ENCODE results near the gene PARD6A.

PARD6A gene

GRCh38 chr16:67651039-67651438 is 9.7 kb upstream of the PARD6A start:
- no peaks in the 10 kb centered on the region for H3K27me3 ChIP-seq
- no peaks in the 10 kb centered on the region for H3K36me3 ChIP-seq

GRCh38 chr16:67651847-67652246 is 8.9 kb upstream of the PARD6A start:
- Histone ChIP-seq H3K36me3 (peaks cover 4% of the 10 kb centered on the region), H3K4me3 (ENCODE audit: low read depth in 1 of 2, low read length in 1 of 2) (no peak overlapping the region), H3K4me1 (ENCODE audit: control insufficient read depth in 1 of 2, insufficient read depth in 1 of 2, low read depth in 1 of 2, low read length in 1 of 2) (no peaks in the 10 kb centered on the region), H3K9me3 (no peaks in the 10 kb centered on the region), H3K27ac (no peak overlapping the region), H3K27me3 (no peaks in the 10 kb centered on the region)
- TF ChIP-seq, protein P1, sequence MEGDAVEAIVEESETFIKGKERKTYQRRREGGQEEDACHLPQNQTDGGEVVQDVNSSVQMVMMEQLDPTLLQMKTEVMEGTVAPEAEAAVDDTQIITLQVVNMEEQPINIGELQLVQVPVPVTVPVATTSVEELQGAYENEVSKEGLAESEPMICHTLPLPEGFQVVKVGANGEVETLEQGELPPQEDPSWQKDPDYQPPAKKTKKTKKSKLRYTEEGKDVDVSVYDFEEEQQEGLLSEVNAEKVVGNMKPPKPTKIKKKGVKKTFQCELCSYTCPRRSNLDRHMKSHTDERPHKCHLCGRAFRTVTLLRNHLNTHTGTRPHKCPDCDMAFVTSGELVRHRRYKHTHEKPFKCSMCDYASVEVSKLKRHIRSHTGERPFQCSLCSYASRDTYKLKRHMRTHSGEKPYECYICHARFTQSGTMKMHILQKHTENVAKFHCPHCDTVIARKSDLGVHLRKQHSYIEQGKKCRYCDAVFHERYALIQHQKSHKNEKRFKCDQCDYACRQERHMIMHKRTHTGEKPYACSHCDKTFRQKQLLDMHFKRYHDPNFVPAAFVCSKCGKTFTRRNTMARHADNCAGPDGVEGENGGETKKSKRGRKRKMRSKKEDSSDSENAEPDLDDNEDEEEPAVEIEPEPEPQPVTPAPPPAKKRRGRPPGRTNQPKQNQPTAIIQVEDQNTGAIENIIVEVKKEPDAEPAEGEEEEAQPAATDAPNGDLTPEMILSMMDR (IDR thresholded peaks at IDR 0.05), result no peak

More at GRCh38 chr16:67651039-67651438, 9.7 kb upstream of the PARD6A start:
- Histone ChIP-seq H3K9me3 (no peaks in the 10 kb centered on the region), H3K27ac (no peak overlapping the region), H3K4me3 (ENCODE audit: low read depth in 1 of 2, low read length in 1 of 2) (no peak overlapping the region), H3K4me1 (ENCODE audit: control insufficient read depth in 1 of 2, insufficient read depth in 1 of 2, low read depth in 1 of 2, low read length in 1 of 2) (no peaks in the 10 kb centered on the region)
- TF ChIP-seq, protein P1 (IDR thresholded peaks at IDR 0.05), result no peak

DNA sequence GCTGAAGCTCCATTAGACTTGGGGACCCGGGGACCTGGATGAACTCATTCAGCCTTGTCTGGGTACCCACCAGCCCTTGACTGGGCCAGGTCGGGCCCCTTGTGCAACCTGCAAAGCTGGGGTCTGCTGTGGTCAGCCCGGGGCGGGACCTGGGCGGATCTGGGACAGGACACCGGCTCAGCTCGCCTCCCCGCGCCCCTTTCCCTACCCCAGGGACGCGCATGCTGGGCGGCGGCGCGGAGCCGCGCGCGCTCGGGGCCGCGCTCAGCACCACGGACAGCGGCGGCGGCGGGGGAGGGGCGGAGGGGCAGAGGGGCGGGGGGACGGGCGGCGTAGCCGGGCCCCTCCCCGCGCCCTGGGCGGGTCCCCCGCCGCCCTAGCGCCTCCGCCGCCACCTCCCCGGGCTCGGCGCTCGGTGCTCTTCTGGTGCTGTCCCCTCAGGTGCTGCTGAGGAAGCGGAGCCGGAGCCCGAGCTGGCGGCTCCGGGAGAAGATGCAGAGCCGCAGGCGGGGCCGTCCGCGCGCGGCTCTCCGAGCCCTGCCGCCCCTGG is 8.1 kb upstream of the PARD6A start:
- Histone ChIP-seq H3K4me1 (ENCODE audit: control insufficient read depth in 1 of 2, insufficient read depth in 1 of 2, low read depth in 1 of 2, low read length in 1 of 2) (no peaks in the 10 kb centered on the region), H3K36me3 (peaks cover 9% of the 10 kb centered on the region), H3K9me3 (no peaks in the 10 kb centered on the region), H3K27ac (no peak overlapping the region), H3K4me3 (ENCODE audit: low read depth in 1 of 2, low read length in 1 of 2) (no peak overlapping the region), H3K27me3 (no peaks in the 10 kb centered on the region)
- TF ChIP-seq, protein P1 (IDR thresholded peaks at IDR 0.05), result no peak

GRCh38 chr16:67653128-67653788 is 7.5 kb upstream of the PARD6A start:
- no peaks in the 10 kb centered on the region for H3K4me1 ChIP-seq (ENCODE audit: control insufficient read depth in 1 of 2, insufficient read depth in 1 of 2, low read depth in 1 of 2, low read length in 1 of 2)
- no peak overlapping the region for H3K4me3 ChIP-seq (ENCODE audit: low read depth in 1 of 2, low read length in 1 of 2)
- peaks cover 15% of the 10 kb centered on the region for H3K36me3 ChIP-seq
- TF ChIP-seq, protein P1 (IDR thresholded peaks at IDR 0.05), result no peak
- no peaks in the 10 kb centered on the region for H3K9me3 ChIP-seq
- H3K27me3 ChIP-seq, result no peaks in the 10 kb centered on the region
- no peak overlapping the region for H3K27ac ChIP-seq

- Histone ChIP-seq H3K4me1 (ENCODE audit: control insufficient read depth in 1 of 2, insufficient read depth in 1 of 2, low read depth in 1 of 2, low read length in 1 of 2) (peaks cover 4% of the 10 kb centered on the region in 2 experiments), H3K4me3 (ENCODE audit: low read depth in 1 of 2, low read length in 1 of 2) (no peak overlapping the region), H3K9me3 (no peaks in the 10 kb centered on the region), H3K27ac (no peak overlapping the region), H3K27me3 (no peaks in the 10 kb centered on the region), H3K36me3 (peaks cover 17% of the 10 kb centered on the region)
- TF ChIP-seq, protein P1 (IDR thresholded peaks at IDR 0.05), result no peak
These were observed 6.9 kb upstream of the PARD6A start for GRCh38 chr16:67653789-67654402.

Measured in neutrophil (primary cell).